Stimulated activated CD8-positive, alpha-beta memory T cell treated with anti-CD3 and anti-CD28 coated beads, Interleukin-4, amount 100 ng/mL, for 24 hours (primary cell): ENCODE measurements around the gene RNASE13.
"Not testable (repeated sequence)": the region's sequence is repeated elsewhere in the genome, so short reads cannot be mapped to it uniquely, and the experiment has no call there.

Experiments used
- DNase-seq: peaks from one replicate; pipeline ENCODE4 v3.0.0-alpha.2; 2020; ENCODE audit warnings: low read depth

The RNASE13 gene

GRCh38 chr14:20988717-20989470, 45.7 kb downstream of the RNASE13 start:
- DNase-seq, result no peak

- no peak for DNase-seq
Measured at GRCh38 chr14:20986811-20987210, 47.8 kb downstream of the RNASE13 start.

- DNase-seq, result not testable (repeated sequence)
Measured at GRCh38 chr14:20985650-20986049, 49.0 kb downstream of the RNASE13 start.
